ENCODE results near the gene PRDM7.

PRDM7 gene

GRCh38 chr16:90033387-90033786 is 43.7 kb downstream of the PRDM7 start:
- no peak for DNase-seq

GRCh38 chr16:90032674-90033331 is 44.3 kb downstream of the PRDM7 start:
- DNase-seq, result no peak

- DNase-seq, result no peak
Measured at GRCh38 chr16:90031931-90032673, 45.0 kb downstream of the PRDM7 start.

- no peak for DNase-seq
Measured at GRCh38 chr16:90031186-90031930, 45.8 kb downstream of the PRDM7 start.

- no peak for DNase-seq
Measured at GRCh38 chr16:90028985-90029384, 48.1 kb downstream of the PRDM7 start.

- no peak for DNase-seq
Measured at GRCh38 chr16:90027611-90028010, 49.5 kb downstream of the PRDM7 start.

- no peak for DNase-seq
Measured at GRCh38 chr16:90026135-90026534, 51.0 kb downstream of the PRDM7 start.

GRCh38 chr16:90023078-90023447 is 54.1 kb downstream of the PRDM7 start:
- no peak for DNase-seq

GRCh38 chr16:90022209-90023077 is 54.7 kb downstream of the PRDM7 start:
- DNase-seq, result no peak

GRCh38 chr16:90020838-90021382 is 56.2 kb downstream of the PRDM7 start:
- peak; percentile 87 for DNase-seq

- peak; percentile 77 for DNase-seq
Measured at GRCh38 chr16:90020260-90020837, 56.8 kb downstream of the PRDM7 start.

GRCh38 chr16:90019543-90020259 is 57.4 kb downstream of the PRDM7 start:
- DNase-seq, result peak; percentile 71

- peak; percentile 70 for DNase-seq
Measured at GRCh38 chr16:90018652-90019542, 58.2 kb downstream of the PRDM7 start, which contains the start of gene DBNDD1. DBNDD1 (minus strand) TSS chr16:90019456; CDS start chr16:90019341, 115 bp downstream.

- DNase-seq, result peak; percentile 70
Measured at GRCh38 chr16:90018297-90018651, 58.9 kb downstream of the PRDM7 start.

GRCh38 chr16:90016339-90016950 is 60.7 kb downstream of the PRDM7 start:
- DNase-seq, result no peak

- DNase-seq, result peak; percentile 71
Measured at GRCh38 chr16:90015586-90016338, 61.4 kb downstream of the PRDM7 start.

GRCh38 chr16:90012991-90013745 is 64.0 kb downstream of the PRDM7 start:
- DNase-seq, result no peak

- DNase-seq, result no peak
Measured at GRCh38 chr16:90011908-90012501, 65.1 kb downstream of the PRDM7 start.

Data from islet precursor cell (in vitro differentiated cells).